HG03280 (cell line): ENCODE data around the gene ARHGAP8.
"Not testable (repeated sequence)": the region's sequence is repeated elsewhere in the genome, so short reads cannot be mapped to it uniquely, and the experiment has no call there.

Experiments used
- ATAC-seq: cut with Tn5 transposase; IDR thresholded peaks from one replicate; pipeline ENCODE4 v1.9.1; 2021; ENCODE audit warnings: mild to moderate bottlenecking, moderate library complexity; ENCODE audit not compliant: unreplicated experiment

ARHGAP8 gene

GRCh38 chr22:44737406-44738346 is 14.7 kb upstream of the ARHGAP8 start:
- no peak for ATAC-seq

DNA sequence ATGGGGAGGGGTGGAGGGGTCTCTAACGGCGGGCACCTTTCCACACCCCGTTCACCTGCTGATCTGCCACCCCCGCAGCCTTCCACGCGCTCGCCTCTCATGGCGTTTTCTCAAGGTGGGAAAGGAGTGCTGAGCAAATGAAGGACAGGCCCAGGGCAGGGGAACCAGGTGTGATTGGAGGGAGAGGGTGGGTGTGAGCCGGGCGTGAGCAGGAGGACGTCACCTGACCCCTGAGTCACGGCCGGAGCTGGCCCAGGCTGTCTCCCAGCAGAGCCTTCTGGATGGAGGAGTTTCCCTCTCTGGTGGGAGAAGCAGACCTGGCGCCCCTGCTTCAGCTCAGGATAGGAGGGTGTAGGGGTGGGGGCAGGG is 14.0 kb upstream of the ARHGAP8 start:
- no peak for ATAC-seq

DNA sequence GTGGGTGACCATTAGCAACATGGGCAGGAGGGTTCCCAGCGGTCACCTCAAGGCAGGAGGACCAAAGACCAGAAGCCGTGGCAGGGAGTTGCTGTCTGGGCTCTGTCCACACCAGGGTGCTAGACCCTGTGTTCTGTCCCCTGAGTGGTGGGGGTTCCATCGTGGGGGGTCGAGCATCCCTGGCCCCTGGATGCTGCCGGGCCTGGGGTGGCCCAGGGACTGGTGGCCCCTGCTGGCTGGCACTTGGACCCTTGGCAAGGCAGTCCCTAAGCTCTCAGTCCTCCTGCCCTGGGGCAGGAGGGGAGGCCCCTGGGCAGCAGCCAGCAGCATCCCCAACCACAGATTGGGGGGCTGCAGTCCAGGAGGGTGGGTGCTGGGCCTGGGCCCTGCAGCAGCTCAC is 13.4 kb upstream of the ARHGAP8 start:
- no peak for ATAC-seq

DNA sequence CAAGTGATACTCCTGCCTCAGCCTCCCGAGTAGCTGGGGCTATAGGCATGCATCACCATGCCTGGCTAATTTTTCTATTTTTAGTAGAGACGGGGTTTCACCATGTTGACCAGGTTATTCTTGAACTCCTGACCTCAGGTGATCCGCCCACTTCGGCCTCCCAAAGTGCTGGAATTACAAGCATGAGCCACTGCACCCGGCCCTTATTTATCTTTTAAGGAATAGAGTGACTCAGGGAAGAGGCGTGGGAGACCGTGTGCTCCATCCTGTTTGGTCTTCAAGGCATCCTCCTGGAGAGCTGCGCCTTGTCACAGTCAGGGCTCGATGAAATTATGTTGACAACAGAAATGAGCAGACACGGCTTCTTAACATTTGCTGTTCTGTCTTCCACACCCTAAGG is 12.7 kb upstream of the ARHGAP8 start:
- ATAC-seq: not testable (repeated sequence)

DNA sequence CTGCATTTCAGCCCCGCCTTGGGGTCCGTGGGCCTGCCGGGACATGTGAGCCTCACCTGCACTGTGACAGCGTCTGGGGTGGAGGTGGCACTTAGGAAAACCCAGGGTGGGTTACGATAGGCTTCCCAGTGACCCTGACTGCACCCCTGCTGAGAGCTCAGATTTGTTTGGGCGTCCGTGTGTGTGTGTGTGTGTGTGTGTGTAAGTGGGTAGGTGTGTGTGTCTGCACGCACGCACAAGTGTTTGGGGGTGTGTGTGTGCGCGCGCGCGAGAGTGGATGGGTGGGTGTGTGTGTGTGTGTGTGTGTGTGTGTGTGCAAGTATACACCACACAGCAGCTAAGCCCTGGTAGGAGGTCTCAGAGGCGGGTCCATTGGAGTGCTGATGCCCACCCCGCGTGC is 12.1 kb upstream of the ARHGAP8 start:
- ATAC-seq: no peak

- no peak for ATAC-seq
These were observed 10.4 kb upstream of the ARHGAP8 start for GRCh38 chr22:44741929-44742328.

DNA sequence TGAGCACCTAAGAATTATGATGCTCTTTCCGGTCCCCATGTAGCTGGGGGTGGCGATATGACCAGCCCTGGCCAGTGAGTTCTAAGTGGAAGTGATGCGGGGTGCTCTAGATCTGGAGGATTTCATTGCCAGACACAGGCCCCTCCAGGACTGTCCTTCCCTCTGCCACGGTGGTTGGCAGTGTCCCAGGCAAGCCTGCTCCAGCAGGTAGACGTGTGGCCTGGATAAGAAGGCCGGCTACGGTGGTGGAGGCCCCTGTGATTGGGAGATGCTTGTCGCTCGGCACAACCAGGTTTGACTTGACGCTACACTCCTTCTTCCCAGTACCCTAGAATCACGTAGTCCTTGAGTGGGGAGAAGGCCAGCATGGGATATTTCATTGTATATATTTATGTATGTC is 9.1 kb upstream of the ARHGAP8 start:
- no peak for ATAC-seq

- ATAC-seq: no peak
These were observed 8.6 kb upstream of the ARHGAP8 start for GRCh38 chr22:44743804-44744211.

GRCh38 chr22:44745853-44746789 is 6.3 kb upstream of the ARHGAP8 start:
- ATAC-seq: no peak

GRCh38 chr22:44747784-44748127 is 4.6 kb upstream of the ARHGAP8 start:
- ATAC-seq: not testable (repeated sequence)

DNA sequence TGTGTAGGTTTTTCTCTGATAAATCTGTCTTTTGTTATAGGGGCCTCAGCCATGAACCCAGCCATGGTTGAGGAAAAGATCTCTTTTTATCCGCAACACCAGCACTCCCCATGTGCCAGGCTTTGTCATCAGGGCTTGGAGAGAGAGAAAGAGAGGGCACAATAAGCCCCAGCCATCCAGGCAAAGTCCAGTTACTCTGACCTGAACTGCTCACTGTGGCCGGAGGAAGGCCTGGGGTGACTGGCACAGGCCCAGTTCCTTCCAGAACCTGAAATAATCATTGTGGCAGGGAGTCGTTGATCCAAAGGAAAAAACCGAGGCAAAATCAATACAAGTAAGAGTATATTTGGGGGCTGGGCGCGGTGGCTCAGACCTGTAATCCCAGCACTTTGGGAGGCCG is 3.9 kb upstream of the ARHGAP8 start:
- ATAC-seq: no peak

DNA sequence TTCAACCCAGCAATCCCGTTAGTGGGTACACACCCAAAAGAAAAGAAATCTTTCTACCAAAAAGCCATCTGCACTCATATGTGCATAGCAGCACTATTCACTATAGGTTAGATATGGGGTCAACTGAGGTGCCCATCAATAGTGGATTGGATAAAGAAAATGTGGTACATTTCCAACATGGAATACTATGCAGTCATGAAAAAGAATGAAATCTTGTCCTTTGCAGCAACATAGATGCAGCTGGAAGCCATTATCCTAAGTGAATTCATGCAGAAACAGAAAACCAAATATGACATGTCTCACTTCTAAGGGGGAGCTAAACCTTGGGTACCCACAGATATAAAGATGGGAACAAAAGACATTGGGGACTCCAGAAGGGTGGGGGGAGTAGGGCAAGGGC is 1.9 kb upstream of the ARHGAP8 start:
- ATAC-seq: no peak

- no peak for ATAC-seq
These were observed 1.0 kb downstream of the ARHGAP8 start for GRCh38 chr22:44753189-44754042.

DNA sequence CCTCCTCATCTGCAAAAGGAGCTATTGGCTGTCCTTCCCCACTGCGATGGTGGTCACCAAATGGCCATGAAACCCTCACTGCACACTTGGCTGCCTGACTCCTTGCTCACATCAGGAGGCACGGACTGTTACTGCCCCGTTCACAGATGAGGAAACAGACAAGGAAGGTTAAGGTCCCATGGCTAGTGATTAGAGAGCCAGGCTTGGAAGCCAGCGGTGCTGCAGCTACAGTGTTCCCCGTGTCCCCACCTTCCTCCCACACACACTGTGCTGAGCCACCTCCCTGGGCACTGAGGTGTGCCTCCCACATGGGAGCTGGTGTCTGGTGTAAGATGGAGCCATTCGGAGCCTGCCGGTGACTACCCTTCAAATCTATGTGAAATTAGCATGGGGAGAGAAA is 2.6 kb downstream of the ARHGAP8 start:
- ATAC-seq: no peak

DNA sequence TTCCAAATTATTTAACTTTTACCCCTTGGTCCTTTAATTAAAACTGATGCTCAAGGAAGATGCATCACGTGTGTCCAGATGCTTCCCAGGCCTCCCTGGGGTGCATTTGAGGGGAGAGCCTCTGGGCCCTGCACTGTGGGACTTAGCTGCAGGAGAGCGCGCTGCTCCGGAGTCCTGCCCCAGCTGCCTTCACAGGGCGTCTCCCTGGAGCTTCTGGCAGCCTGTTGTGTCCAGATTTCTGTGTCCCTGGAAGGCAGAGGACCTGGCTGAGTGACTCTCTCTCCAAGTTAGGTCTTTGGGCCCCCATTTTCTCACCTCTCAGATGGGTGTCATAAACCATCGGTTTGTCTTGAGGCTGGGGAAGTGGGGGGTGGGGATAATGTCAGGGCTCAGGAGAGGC is 3.0 kb downstream of the ARHGAP8 start:
- no peak for ATAC-seq

DNA sequence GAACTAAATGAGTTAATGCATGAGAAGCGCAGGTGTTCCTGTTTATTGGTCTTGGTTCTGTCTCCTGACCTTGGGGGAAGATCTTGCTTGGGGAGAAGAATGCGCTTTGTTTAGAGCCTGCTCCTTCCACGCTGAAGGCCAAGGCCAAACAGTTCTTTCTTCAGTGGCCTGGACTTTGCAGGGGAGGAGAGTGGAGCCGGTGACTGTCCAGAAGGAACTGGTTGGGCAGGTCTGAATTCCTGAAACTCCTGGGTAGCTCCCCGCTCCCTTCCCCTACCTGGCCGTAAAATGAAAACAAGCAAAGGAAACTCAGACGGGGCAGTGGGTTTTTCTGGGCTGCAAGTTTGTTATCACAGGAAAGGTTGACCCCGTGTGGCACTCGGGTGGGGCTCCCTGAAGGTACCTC is 3.6 kb downstream of the ARHGAP8 start:
- no peak for ATAC-seq

DNA sequence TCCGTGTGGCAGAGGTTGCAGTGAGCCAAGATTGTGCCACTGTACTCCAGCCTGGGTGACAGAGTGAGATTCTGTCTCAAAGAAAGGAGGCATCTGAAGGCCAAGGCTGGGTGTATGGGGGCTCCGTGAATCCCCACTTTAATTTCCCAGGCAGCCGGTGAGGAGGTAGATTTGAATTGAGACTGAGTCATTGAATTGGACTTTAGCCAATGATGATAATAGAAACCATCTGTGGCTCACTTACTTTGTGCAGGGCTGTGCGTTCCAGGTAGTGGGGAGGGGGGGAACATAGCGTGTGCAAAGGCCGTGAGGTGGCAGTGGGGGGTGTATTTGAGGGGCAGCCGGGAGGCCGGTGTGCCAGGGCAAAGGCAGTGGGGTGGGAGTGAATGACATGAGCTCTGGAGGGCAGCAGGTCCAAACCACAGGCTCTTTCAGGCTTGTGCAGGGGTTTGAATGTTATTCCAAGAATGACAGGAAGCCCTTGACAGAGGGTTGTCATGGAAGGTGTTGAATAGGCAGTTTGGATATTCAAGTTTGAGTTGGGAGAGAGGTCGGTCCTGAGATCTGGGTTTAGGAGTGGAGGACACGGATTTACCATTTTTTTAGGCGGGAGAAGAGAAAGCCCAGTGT is 6.1 kb downstream of the ARHGAP8 start:
- ATAC-seq: no peak

DNA sequence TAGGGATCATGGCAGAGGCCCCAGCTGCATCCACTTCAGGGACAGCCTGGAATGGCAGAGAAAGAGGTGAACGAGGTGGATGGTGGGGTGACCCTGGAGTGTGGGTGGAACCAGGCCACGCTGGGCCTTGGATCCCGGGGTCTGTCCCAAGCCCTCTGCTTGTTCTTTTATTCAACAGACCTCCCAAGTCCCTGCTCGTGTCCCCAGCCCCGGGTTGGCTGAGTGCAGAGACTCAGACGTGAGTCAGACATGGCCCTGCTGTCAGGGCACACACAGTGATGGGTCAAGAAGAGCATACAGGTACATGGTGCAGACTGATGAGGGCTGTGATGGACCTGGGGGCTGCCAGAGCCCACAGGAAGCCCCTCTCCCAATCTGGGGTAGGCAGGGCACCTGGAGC is 6.6 kb downstream of the ARHGAP8 start:
- no peak for ATAC-seq

- ATAC-seq: no peak
These were observed 7.3 kb downstream of the ARHGAP8 start for GRCh38 chr22:44759430-44760310.

- no peak for ATAC-seq
These were observed 8.1 kb downstream of the ARHGAP8 start for GRCh38 chr22:44760476-44760875.
